ENCODE data around the gene CSNK2A1.

The CSNK2A1 gene

GRCh38 chr20:445514-446336 is 97.9 kb downstream of the CSNK2A1 start:
- DNase-seq = no peak

- DNase-seq = no peak
Observed at GRCh38 chr20:444862-445426, 98.6 kb downstream of the CSNK2A1 start.

GRCh38 chr20:444117-444516 is 99.5 kb downstream of the CSNK2A1 start:
- DNase-seq = no peak

GRCh38 chr20:443223-443775 is 100.3 kb downstream of the CSNK2A1 start:
- no peak for DNase-seq

GRCh38 chr20:440636-441035 is 103.0 kb downstream of the CSNK2A1 start:
- no peak for DNase-seq

GRCh38 chr20:440148-440547 is 103.4 kb downstream of the CSNK2A1 start:
- no peak for DNase-seq

- no peak for DNase-seq
Observed at GRCh38 chr20:438571-439469, 104.8 kb downstream of the CSNK2A1 start.

GRCh38 chr20:437787-438486 is 105.7 kb downstream of the CSNK2A1 start:
- no peak for DNase-seq

GRCh38 chr20:436476-436875 is 107.1 kb downstream of the CSNK2A1 start:
- DNase-seq = no peak

GRCh38 chr20:435558-435957 is 108.0 kb downstream of the CSNK2A1 start:
- DNase-seq = no peak

- no peak for DNase-seq
Observed at GRCh38 chr20:434661-435419, 108.8 kb downstream of the CSNK2A1 start.

- no peak for DNase-seq
Observed at GRCh38 chr20:434221-434620, 109.4 kb downstream of the CSNK2A1 start.

GRCh38 chr20:433300-433975 is 110.2 kb downstream of the CSNK2A1 start:
- DNase-seq = no peak

GRCh38 chr20:432677-433299 is 110.8 kb downstream of the CSNK2A1 start:
- no peak for DNase-seq

GRCh38 chr20:432208-432607 is 111.4 kb downstream of the CSNK2A1 start:
- no peak for DNase-seq

GRCh38 chr20:431012-431904 is 112.3 kb downstream of the CSNK2A1 start:
- DNase-seq = no peak

GRCh38 chr20:430091-430999 is 113.2 kb downstream of the CSNK2A1 start:
- no peak for DNase-seq

- no peak for DNase-seq
Observed at GRCh38 chr20:428658-429200, 114.9 kb downstream of the CSNK2A1 start.

All from NCI-H774 (cell line).